H1 (cell line): ENCODE results near the gene FAM114A2. TPM values are rescaled to one million over a fixed set of nuclear protein-coding genes. Genes with fewer than 3 reads are reported as not detected.

ENCODE experiments used
- EZH2 ChIP-seq: fragments of 200-600 bp; sonication (generic); IDR thresholded peaks from 2 replicates; pipeline ENCODE4 v1.7.1; 2012; ENCODE audit warnings: low read depth, mild to moderate bottlenecking, moderate library complexity, low read length, inconsistent platforms; ENCODE audit not compliant: severe bottlenecking
- polyA plus RNA-seq, 7 experiments: library from polyadenylated mRNA; depleted of rRNA in 3 of 7; stranded (reverse) in 5 of 7; unstranded in 2 of 7; fragments of >200 nt in 5 of 7; fragments of 200-250 nt in 2 of 7; gene quantifications; 1 replicate in 5 of 7; 2 replicates in 1 of 7; 4 replicates in 1 of 7; pipeline versions ENCODE4 v1.2.1 to v1.2.3, GENCODE V29; 2011 to 2013; ENCODE audit warnings: missing spikeins in 2 of 7, mixed read lengths in 2 of 7
- total RNA-seq: library from RNA; stranded (reverse); fragmentation: NEBNext Ultra II Directional; extraction: Animal tissue kit (Norgen Biotek cat#: 25700); gene quantifications from 2 replicates; pipeline ENCODE4 v1.2.1, GENCODE V29; 2021

FAM114A2 gene
- total and polyA plus RNA-seq, 2 of the 8 experiments (the other 6 are each of a cell fraction or from before 2014, with no cell fraction given), result 3.8 to 9.2 TPM

DNA sequence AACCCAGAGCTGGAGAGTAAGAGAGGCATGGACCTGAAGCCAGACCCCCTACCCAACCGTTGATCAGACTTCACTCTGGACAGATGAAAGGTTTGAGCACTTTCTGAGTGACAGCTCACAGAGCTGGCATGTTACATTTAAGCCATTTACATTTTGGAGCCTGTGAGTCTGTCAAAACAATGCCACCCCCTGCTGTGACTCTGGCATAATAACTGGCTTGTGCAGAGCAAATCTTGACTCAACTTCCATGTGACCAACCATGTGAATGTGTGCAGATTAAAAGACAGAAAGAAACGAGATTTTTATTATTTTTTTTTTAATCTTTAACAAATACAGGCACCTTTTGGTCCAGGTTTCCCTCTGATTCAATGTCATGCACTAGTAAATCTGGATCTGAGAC lies 48.5 kb upstream of the FAM114A2 start (continued):
- TF ChIP-seq EZH2, result no peak
- TF ChIP-seq, all 59 proteins: peak for 0
